CD8-positive, alpha-beta memory T cell (primary cell): ENCODE results near the gene B3GNT4. TPM values are rescaled to one million over a fixed set of nuclear protein-coding genes. Genes with fewer than 3 reads are reported as not detected.

Experiments used
- CTCF ChIA-PET: fragments of 350-600 bp; sonication (Branson Sonifier 250); formaldehyde crosslinking; loops from one replicate; lab custom pipeline; 2021; ENCODE audit warnings: antibody characterized with exemption; lab: Charles Lee
- POLR2A ChIA-PET: fragments of 350-600 bp; sonication (Branson Sonifier 250); formaldehyde crosslinking; loops from one replicate; lab custom pipeline; 2021; ENCODE audit warnings: antibody characterized with exemption; lab: Charles Lee
- DNase-seq, 5 donors: peaks; one replicate each; pipeline versions ENCODE4 v3.0.0 to v3.0.0-alpha.2; 2020 to 2022; ENCODE audit warnings: mixed read lengths in 1 of 5
- H3K27ac ChIP-seq: one replicate; pipeline ENCODE4 v1.7.0; 2013; ENCODE audit warnings: low read depth, mild to moderate bottlenecking, low read length, moderate library complexity
- H3K27me3 ChIP-seq: 2 replicates; pipeline ENCODE4 v1.7.0; 2013; ENCODE audit warnings: low read length, mild to moderate bottlenecking; ENCODE audit not compliant: insufficient read depth, poor library complexity, severe bottlenecking
- H3K36me3 ChIP-seq: 2 replicates; pipeline ENCODE4 v1.7.0; 2013; ENCODE audit warnings: mild to moderate bottlenecking, low read length, moderate library complexity; ENCODE audit not compliant: insufficient read depth
- H3K4me1 ChIP-seq: 2 replicates; pipeline ENCODE4 v1.7.0; 2013; ENCODE audit warnings: mild to moderate bottlenecking, low read length, moderate library complexity; ENCODE audit not compliant: insufficient read depth
- H3K4me3 ChIP-seq: 2 replicates; pipeline ENCODE4 v1.7.0; 2013; ENCODE audit warnings: mild to moderate bottlenecking, low read length
- H3K9me3 ChIP-seq: 2 replicates; pipeline ENCODE4 v1.7.0; 2013; ENCODE audit warnings: mild to moderate bottlenecking, low read length
- H3K27ac Mint-ChIP-seq, 8 donors: one replicate each; pipeline ENCODE4 v1.8.0; 2020 to 2021; ENCODE audit warnings: mixed read lengths in 8 of 8, mild to moderate bottlenecking in 6 of 8, inconsistent platforms in 3 of 8, moderate library complexity in 3 of 8
- H3K27me3 Mint-ChIP-seq, 2 donors: one replicate each; pipeline ENCODE4 v1.8.0; 2020 to 2021; ENCODE audit warnings: mixed read lengths in 2 of 2, mild to moderate bottlenecking in 1 of 2, moderate library complexity in 1 of 2
- H3K36me3 Mint-ChIP-seq, 3 donors: one replicate each; pipeline ENCODE4 v1.8.0; 2020 to 2021; ENCODE audit warnings: mixed read lengths in 3 of 3, inconsistent platforms in 1 of 3, mild to moderate bottlenecking in 1 of 3
- H3K4me1 Mint-ChIP-seq, 3 donors: one replicate each; pipeline ENCODE4 v1.8.0; 2020 to 2021; ENCODE audit warnings: mixed read lengths in 3 of 3, inconsistent platforms in 1 of 3, mild to moderate bottlenecking in 1 of 3
- H3K4me3 Mint-ChIP-seq, 7 donors: one replicate each; pipeline ENCODE4 v1.8.0; 2020 to 2021; ENCODE audit warnings: mixed read lengths in 7 of 7, mild to moderate bottlenecking in 6 of 7, moderate library complexity in 4 of 7, inconsistent platforms in 2 of 7
- H3K9me3 Mint-ChIP-seq, 5 donors: one replicate each; pipeline ENCODE4 v1.8.0; 2020 to 2022; ENCODE audit warnings: mixed read lengths in 5 of 5, mild to moderate bottlenecking in 3 of 5, moderate library complexity in 2 of 5, inconsistent platforms in 1 of 5
- polyA plus RNA-seq: library from polyadenylated mRNA; unstranded; fragments of 300-500 nt; fragmentation: Illumina TruSeq; gene quantifications from one replicate; pipeline ENCODE4 v1.2.3, GENCODE V29; 2021
- total RNA-seq, 2 experiments: library from RNA; stranded (reverse); gene quantifications; one replicate each; pipeline ENCODE4 v1.2.3, GENCODE V29; 2021

The B3GNT4 gene
- total and polyA plus RNA-seq, 3 experiments from 2014 or later, result 0.15 to 0.22 (median 0.18) TPM

DNA sequence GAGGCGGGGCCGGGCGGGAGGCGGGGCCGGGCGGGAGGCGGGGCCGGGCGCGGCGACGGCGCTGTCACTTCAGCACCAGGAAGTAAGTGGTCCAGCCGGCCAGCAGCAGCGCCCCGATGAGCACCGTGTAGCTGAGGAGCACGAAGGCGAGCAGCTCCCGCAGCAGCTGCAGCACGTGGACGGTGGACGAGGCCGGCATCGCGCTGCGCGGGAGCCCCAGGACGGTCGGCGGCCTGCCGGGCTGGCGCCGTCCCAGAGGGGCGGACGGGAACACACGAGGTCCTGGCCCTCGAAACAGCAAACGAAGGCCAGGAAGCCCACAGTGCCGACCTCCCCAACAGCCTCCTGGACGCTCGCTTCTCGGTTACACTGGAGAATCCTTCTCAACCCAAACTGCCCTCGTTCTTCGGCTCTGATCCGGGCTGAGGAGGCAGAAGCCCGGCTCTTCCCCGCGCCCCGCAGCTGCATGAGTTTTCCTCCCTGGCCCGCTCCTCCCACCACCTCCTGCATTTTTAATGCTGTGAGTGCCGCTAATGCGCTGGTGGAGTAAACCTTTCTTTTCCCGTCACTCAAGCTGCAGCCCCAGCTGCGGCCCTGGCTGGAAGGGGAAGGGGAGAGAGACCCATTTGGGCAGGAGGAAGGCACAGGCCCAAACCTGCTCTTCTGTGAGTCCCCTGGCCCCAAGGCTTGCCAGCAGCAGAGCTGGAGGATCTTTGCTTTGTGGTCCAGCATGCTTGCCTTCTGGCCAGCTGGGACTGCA lies 23.0 kb downstream of the B3GNT4 start:
- CTCF ChIA-PET, result interaction anchor here (0.9 to 4.3 kb wide), 5 partner anchors 14 to 40 kb away, joined by 3 to 43 read pairs (median 9); partner anchors contain the start of gene VPS33A
- peaks cover 18% of the 10 kb centered on the region for H3K36me3 ChIP-seq

DNA sequence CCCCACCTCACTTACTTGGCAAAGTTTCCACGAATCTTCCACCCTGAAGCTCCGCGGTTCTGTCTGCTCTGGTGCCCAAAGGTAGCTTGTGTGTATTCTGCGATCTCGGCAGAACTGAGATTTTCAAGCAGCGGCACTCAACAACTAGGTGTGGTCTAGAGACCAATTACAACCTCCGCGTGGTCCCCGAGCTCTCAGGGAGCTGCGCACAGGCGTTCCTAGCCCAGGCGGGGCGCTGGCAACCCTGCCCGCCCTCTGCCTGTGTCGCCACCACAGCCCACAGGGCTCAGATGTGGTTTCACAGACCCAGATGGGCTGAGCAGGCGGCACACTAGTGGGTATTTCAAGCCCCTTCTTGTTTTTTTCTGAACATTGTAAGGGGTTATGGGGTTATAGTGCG lies 23.8 kb downstream of the B3GNT4 start:
- Histone ChIP-seq H3K27ac (peak overlapping the region; percentile 3), H3K27me3 (no peaks in the 10 kb centered on the region), H3K9me3 (no peaks in the 10 kb centered on the region), H3K36me3 (peaks cover 19% of the 10 kb centered on the region), H3K4me1 (peaks cover 40% of the 10 kb centered on the region), H3K4me3 (peak overlapping the region; percentile 14)
- Mint-ChIP-seq H3K27ac (peak overlapping the region; percentile 88 to 97 (median 94)), H3K4me1 (peaks cover 42 to 54% (median 48%) of the 10 kb centered on the region in 3 donors), H3K9me3 (no peaks in the 10 kb centered on the region), H3K4me3 (peak overlapping the region; percentile 84 to 96 (median 86)), H3K36me3 (peaks cover 4 to 52% (median 15%) of the 10 kb centered on the region in 3 donors), H3K27me3 (no peaks in the 10 kb centered on the region)
- POLR2A ChIA-PET, result interaction anchor here (1.2 to 3.9 kb wide), 4 partner anchors 9 to 39 kb away, joined by 3 to 90 read pairs (median 18); partner anchors contain the start of gene VPS33A
- CTCF ChIA-PET, result interaction anchor here (2.0 to 4.3 kb wide), 4 partner anchors 13 to 39 kb away, joined by 6 to 43 read pairs (median 22); partner anchors contain the start of gene VPS33A
- peak; percentile 66 to 93 (median 84) for DNase-seq

More for the DNA sequence above, 23.0 kb downstream of the B3GNT4 start:
- peak in 1 of 5 donors; percentile 55 for DNase-seq
- Mint-ChIP-seq H3K36me3 (peaks cover 0 to 51% (median 13%) of the 10 kb centered on the region in 3 donors), H3K27ac (peak overlapping the region in 7 of 8 donors; percentile 91 to 97 (median 93)), H3K9me3 (no peaks in the 10 kb centered on the region), H3K27me3 (no peaks in the 10 kb centered on the region), H3K4me1 (peaks cover 42 to 60% (median 48%) of the 10 kb centered on the region in 3 donors), H3K4me3 (peak overlapping the region; percentile 85 to 96 (median 89))
- no peak overlapping the region for H3K27ac ChIP-seq
- no peaks in the 10 kb centered on the region for H3K27me3 ChIP-seq
- peak overlapping the region; percentile 14 for H3K4me3 ChIP-seq
- POLR2A ChIA-PET, result interaction anchor here (0.8 to 3.9 kb wide), 15 partner anchors 10 to 1137 kb away, joined by 3 to 90 read pairs (median 4); partner anchors contain the start of genes B3GNT4, KNTC1, OGFOD2 and RSRC2
- H3K9me3 ChIP-seq, result no peaks in the 10 kb centered on the region
- H3K4me1 ChIP-seq, result peaks cover 40% of the 10 kb centered on the region

DNA sequence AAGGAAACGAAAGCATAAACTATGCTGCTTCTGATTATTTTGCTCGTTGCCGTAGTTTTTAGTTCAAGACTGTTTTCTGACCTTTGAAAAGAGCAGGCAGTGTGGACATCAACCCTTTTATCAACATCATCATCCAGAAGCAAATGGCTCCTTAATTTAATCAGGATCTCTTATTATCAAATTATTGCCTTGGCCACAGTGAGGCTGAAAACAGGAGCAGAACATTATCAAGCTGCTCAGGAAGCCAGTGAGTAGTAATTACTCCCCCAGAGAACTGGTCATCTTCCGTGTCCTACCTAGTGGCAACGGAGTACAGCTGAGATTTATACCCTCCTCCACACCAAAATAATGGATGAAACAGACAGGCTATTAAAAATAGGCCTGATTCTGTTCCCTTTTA lies 24.6 kb downstream of the B3GNT4 start:
- Histone ChIP-seq H3K27me3 (no peaks in the 10 kb centered on the region), H3K36me3 (peaks cover 23% of the 10 kb centered on the region), H3K4me1 (peaks cover 40% of the 10 kb centered on the region), H3K4me3 (peak overlapping the region; percentile 14), H3K9me3 (no peaks in the 10 kb centered on the region), H3K27ac (no peak overlapping the region)
- Mint-ChIP-seq H3K27ac (peak overlapping the region; percentile 85 to 97 (median 92)), H3K9me3 (no peaks in the 10 kb centered on the region), H3K4me3 (peak overlapping the region; percentile 84 to 96 (median 86)), H3K4me1 (peaks cover 39 to 50% (median 44%) of the 10 kb centered on the region in 3 donors), H3K27me3 (no peaks in the 10 kb centered on the region), H3K36me3 (peaks cover 8 to 54% (median 18%) of the 10 kb centered on the region in 3 donors)
- POLR2A ChIA-PET, result interaction anchor here (3.9 kb wide), 2 partner anchors 16 to 38 kb away, joined by 33 to 90 read pairs; partner anchors contain the start of gene VPS33A
- no peak for DNase-seq
- CTCF ChIA-PET, result interaction anchor here (3.5 to 4.3 kb wide), 2 partner anchors 16 to 38 kb away, joined by 36 to 43 read pairs; partner anchors contain the start of gene VPS33A

- peaks cover 19% of the 10 kb centered on the region for H3K4me1 ChIP-seq
- no peak overlapping the region for H3K4me3 ChIP-seq
- H3K27me3 Mint-ChIP-seq, result no peaks in the 10 kb centered on the region
- no peak overlapping the region for H3K27ac ChIP-seq
- POLR2A ChIA-PET, result no interaction called here
- peaks cover 25 to 31% (median 28%) of the 10 kb centered on the region in 3 donors for H3K4me1 Mint-ChIP-seq
- DNase-seq, result no peak
- H3K27ac Mint-ChIP-seq, result no peak overlapping the region
- no peaks in the 10 kb centered on the region for H3K9me3 ChIP-seq
- CTCF ChIA-PET, result interaction anchor here (1.3 kb wide), 1 partner anchor 14 kb away, joined by 5 read pairs; no protein-coding TSS in a partner anchor
- peaks cover 42% of the 10 kb centered on the region for H3K36me3 ChIP-seq
- H3K4me3 Mint-ChIP-seq, result no peak overlapping the region
- peaks cover 13 to 64% (median 24%) of the 10 kb centered on the region in 3 donors for H3K36me3 Mint-ChIP-seq
- H3K9me3 Mint-ChIP-seq, result no peaks in the 10 kb centered on the region
- H3K27me3 ChIP-seq, result no peaks in the 10 kb centered on the region
Observed at GRCh38 chr12:122230798-122231197, 27.3 kb downstream of the B3GNT4 start.

GRCh38 chr12:122232691-122233090 lies 29.2 kb downstream of the B3GNT4 start:
- Histone ChIP-seq H3K27ac (no peak overlapping the region), H3K4me1 (peaks cover 8% of the 10 kb centered on the region), H3K36me3 (peaks cover 52% of the 10 kb centered on the region), H3K4me3 (no peak overlapping the region), H3K27me3 (no peaks in the 10 kb centered on the region), H3K9me3 (no peaks in the 10 kb centered on the region)
- no peak for DNase-seq
- peak overlapping the region in 1 of 7 donors; percentile 62 for H3K4me3 Mint-ChIP-seq
- peaks cover 20 to 74% (median 26%) of the 10 kb centered on the region in 3 donors for H3K36me3 Mint-ChIP-seq
- H3K4me1 Mint-ChIP-seq, result peaks cover 14 to 17% (median 17%) of the 10 kb centered on the region in 3 donors
- H3K27me3 Mint-ChIP-seq, result no peaks in the 10 kb centered on the region
- no peaks in the 10 kb centered on the region for H3K9me3 Mint-ChIP-seq
- peak overlapping the region in 1 of 8 donors; percentile 58 for H3K27ac Mint-ChIP-seq
- ChIA-PET POLR2A (no interaction called here), CTCF (no interaction called here)

GRCh38 chr12:122235741-122236140 lies 32.2 kb downstream of the B3GNT4 start:
- Histone ChIP-seq H3K36me3 (peaks cover 61% of the 10 kb centered on the region), H3K27ac (no peak overlapping the region), H3K4me1 (no peaks in the 10 kb centered on the region), H3K27me3 (no peaks in the 10 kb centered on the region), H3K4me3 (no peak overlapping the region), H3K9me3 (no peaks in the 10 kb centered on the region)
- ChIA-PET POLR2A (interaction anchor here (0.6 kb wide), 1 partner anchor 347 kb away, joined by 3 read pairs; the partner anchor contains the start of gene PSMD9), CTCF (interaction anchor here (0.9 to 1.5 kb wide), 2 partner anchors 13 to 31 kb away, joined by 3 to 4 read pairs; no protein-coding TSS in a partner anchor)
- DNase-seq, result no peak
- Mint-ChIP-seq H3K4me1 (peaks cover 5 to 21% (median 18%) of the 10 kb centered on the region in 3 donors), H3K4me3 (no peak overlapping the region), H3K27ac (no peak overlapping the region), H3K9me3 (no peaks in the 10 kb centered on the region), H3K36me3 (peaks cover 30 to 82% (median 32%) of the 10 kb centered on the region in 3 donors), H3K27me3 (no peaks in the 10 kb centered on the region)

GRCh38 chr12:122238861-122239260 lies 35.4 kb downstream of the B3GNT4 start:
- ChIA-PET POLR2A (no interaction called here), CTCF (interaction anchor here (0.7 to 3.4 kb wide), 2 partner anchors 12 to 28 kb away, joined by 3 to 9 read pairs; partner anchors contain the start of gene DIABLO)
- H3K27me3 ChIP-seq, result no peaks in the 10 kb centered on the region
- H3K36me3 ChIP-seq, result peaks cover 43% of the 10 kb centered on the region
- Mint-ChIP-seq H3K27me3 (no peaks in the 10 kb centered on the region), H3K36me3 (peaks cover 21 to 67% (median 25%) of the 10 kb centered on the region in 3 donors), H3K9me3 (no peaks in the 10 kb centered on the region), H3K27ac (peak overlapping the region in 3 of 8 donors; percentile 46 to 58 (median 50)), H3K4me3 (no peak overlapping the region), H3K4me1 (peaks cover 15 to 39% (median 37%) of the 10 kb centered on the region in 3 donors)
- H3K4me1 ChIP-seq, result peaks cover 18% of the 10 kb centered on the region
- no peak overlapping the region for H3K27ac ChIP-seq
- no peak overlapping the region for H3K4me3 ChIP-seq
- no peaks in the 10 kb centered on the region for H3K9me3 ChIP-seq
- DNase-seq, result no peak
